EH (cell line): ENCODE results near the gene GPRASP3.
"Not testable (repeated sequence)": the region's sequence is repeated elsewhere in the genome, so short reads cannot be mapped to it uniquely, and the experiment has no call there.

Experiments used
- DNase-seq: peaks from one replicate; pipeline ENCODE4 v3.0.0-alpha.2; 2015; ENCODE audit warnings: low read depth

Gene GPRASP3

GRCh38 chrX:102720237-102721168 lies at the start of gene GPRASP3:
Gene GPRASP3 (plus strand): TSS chrX:102720743. CDS start chrX:102748996, 28,253 bp downstream.
- DNase-seq: peak; percentile 76

GRCh38 chrX:102672856-102673255 lies 47.7 kb upstream of the GPRASP3 start:
- peak; percentile 55 for DNase-seq

DNA sequence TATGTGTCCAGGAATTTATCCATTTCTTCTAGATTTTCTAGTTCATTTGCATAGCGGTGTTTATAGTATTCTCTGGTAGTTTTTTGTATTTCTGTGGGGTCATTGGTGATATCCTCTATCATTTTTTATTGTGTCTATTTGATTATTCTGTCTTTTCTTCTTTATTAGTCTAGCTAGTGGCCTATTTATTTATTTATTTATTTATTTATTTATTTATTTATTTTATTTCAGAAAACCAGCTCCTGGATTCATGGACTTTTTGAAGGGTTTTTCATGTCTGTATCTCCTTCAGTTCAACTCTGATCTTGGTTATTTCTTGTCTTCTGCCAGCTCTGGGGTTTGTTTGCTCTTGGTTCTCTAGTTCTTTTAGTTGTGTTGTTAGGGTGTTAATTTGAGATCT lies 43.1 kb upstream of the GPRASP3 start:
- DNase-seq: not testable (repeated sequence)

DNA sequence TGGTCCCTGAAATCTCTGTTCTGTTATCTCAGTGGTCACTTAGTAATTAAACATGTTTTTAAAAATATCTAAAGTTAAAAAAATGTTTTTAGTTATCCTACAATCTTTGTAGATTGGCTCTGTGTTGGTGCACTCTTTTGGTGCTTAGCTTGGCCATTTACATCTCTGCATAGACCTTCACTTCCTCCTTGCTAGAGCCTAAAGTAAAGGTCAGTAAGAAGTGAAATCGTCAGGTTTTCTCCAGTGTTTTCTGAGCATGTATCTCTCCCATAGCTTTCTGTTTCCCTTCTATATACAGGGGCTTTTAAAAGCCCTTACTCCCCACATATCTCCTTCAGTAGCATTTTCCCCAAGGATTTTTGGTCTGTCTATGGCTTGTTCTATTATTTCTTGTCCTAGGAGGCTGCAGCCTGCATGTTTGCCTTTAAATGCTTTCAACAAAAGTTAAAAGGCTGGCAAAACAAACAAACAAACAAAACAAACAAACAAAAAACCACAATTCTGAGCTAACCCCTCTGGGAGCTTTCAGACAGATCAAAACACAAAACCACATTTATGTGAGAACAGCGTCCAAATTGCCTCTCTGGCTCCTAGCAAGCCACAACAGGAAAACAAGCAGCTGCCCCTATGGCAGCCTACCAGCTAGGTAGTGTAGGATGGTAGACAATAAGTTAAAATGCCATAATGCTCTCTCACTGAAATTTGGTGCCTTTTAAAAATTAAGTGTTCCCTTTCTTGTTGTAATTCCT lies 35.6 kb upstream of the GPRASP3 start:
- no peak for DNase-seq

- DNase-seq: no peak
Observed at GRCh38 chrX:102694749-102695148, 25.8 kb upstream of the GPRASP3 start.

DNA sequence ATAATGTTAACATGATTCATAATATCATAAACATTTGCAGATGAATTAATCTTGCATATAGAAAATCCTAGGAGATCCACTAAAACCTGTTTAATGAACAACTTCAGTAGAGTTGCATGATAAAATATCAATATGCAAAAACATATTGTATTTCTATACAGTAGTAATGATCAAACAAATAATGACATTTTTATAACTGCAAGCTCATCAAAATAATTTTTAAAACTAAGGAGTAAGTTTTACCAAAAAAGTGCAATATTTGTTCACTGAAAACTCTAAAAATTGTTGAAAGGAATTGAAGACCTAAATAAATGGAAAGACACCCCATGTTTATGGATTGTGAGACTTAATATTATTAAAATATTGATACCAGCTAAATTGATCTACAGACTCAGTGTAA lies 24.2 kb upstream of the GPRASP3 start:
- DNase-seq: no peak

DNA sequence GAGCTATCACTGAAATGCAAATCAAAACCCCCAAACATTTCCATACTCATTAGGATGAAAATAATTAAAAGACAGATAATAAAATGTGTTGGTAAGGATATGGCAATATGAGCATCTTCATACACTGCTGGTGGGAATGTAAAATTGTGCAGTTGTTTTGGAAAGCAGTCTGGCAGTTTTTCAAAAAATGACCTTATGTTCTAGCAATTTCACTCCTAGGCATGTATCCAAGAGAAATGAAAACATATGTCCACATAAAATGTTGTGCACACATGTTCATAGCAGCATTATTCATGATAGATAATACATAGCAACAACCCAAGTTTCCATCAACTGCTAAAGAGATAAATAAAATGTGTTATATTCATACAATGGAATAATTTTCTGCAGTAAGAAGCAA lies 23.0 kb upstream of the GPRASP3 start:
- DNase-seq: peak; percentile 46

- no peak for DNase-seq
Observed at GRCh38 chrX:102708900-102709299, 11.6 kb upstream of the GPRASP3 start.

DNA sequence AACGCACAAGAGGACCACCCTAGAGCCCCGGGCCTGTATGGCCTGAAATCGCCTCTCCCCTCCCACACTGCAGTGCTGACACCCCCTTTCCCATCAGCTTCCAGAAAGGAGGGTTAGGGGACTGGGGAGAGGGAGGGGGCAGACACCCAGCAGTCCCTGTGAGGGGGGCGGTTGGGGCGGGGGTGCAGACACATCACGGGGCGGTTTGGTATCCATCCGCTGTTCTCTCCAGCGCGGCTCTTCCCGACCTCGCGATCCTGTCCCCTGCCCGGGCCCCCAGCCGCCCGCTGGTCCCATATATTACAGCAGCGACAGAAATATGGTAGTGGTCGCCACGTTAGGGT lies 8.7 kb upstream of the GPRASP3 start:
- DNase-seq: no peak

- DNase-seq: peak; percentile 39
Observed at GRCh38 chrX:102712216-102712966, 8.2 kb upstream of the GPRASP3 start, which contains the start of gene GPRASP2. Gene GPRASP2 (plus strand): TSS chrX:102712448. CDS start chrX:102714870, 2,422 bp downstream.

GRCh38 chrX:102712981-102713625 lies 7.4 kb upstream of the GPRASP3 start:
- peak; percentile 53 for DNase-seq

GRCh38 chrX:102714994-102715393 lies 5.5 kb upstream of the GPRASP3 start:
- no peak for DNase-seq

DNA sequence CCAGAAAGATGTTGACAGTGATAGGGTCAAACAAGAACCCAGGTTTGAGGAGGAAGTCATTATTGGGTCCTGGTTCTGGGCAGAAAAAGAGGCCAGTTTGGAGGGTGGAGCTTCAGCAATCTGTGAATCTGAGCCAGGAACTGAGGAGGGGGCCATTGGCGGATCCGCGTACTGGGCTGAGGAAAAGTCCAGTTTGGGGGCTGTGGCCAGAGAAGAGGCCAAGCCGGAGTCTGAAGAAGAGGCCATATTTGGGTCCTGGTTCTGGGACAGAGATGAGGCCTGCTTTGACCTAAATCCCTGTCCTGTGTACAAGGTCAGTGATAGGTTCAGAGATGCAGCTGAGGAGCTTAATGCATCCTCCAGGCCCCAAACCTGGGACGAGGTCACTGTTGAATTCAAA lies 4.6 kb upstream of the GPRASP3 start:
- no peak for DNase-seq

GRCh38 chrX:102721169-102721506 lies 595 bp downstream of the GPRASP3 start:
- DNase-seq: not testable (repeated sequence)

DNA sequence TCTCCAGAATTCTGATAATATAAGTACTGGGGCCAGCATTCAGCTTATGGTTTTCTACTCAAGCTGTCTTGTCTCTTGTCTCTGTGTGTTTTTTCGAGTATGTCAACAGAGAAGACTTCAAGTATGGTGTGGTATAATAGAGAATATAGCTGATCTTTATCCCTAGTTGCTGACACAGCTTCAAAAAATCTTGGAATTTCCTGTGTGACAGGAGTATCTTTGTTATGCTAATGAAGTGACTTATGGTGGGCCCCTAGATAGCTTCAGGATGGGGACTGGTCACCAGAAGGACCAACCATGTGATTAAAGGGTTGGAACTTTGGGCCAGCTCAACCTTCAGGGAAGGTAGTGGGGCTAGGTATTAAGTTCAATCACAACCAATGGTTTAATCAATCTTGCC lies 2.9 kb downstream of the GPRASP3 start:
- peak; percentile 35 for DNase-seq

- no peak for DNase-seq
Observed at GRCh38 chrX:102727761-102728160, 7.2 kb downstream of the GPRASP3 start.

- no peak for DNase-seq
Observed at GRCh38 chrX:102728646-102729045, 8.1 kb downstream of the GPRASP3 start.

GRCh38 chrX:102739657-102740056 lies 19.1 kb downstream of the GPRASP3 start:
- DNase-seq: peak; percentile 56

GRCh38 chrX:102744307-102744706 lies 23.8 kb downstream of the GPRASP3 start:
- DNase-seq: no peak

GRCh38 chrX:102745513-102745856 lies 24.9 kb downstream of the GPRASP3 start:
- no peak for DNase-seq

GRCh38 chrX:102745857-102746584 lies 25.5 kb downstream of the GPRASP3 start:
- DNase-seq: peak; percentile 25
